ENCODE results near the gene CSPG4. TPM values are rescaled to one million over a fixed set of nuclear protein-coding genes. Genes with fewer than 3 reads are reported as not detected.
"Not testable (repeated sequence)": the region's sequence is repeated elsewhere in the genome, so short reads cannot be mapped to it uniquely, and the experiment has no call there.

CSPG4 gene
- total RNA-seq, 1 donor from 2014 or later = 15.6 TPM

DNA sequence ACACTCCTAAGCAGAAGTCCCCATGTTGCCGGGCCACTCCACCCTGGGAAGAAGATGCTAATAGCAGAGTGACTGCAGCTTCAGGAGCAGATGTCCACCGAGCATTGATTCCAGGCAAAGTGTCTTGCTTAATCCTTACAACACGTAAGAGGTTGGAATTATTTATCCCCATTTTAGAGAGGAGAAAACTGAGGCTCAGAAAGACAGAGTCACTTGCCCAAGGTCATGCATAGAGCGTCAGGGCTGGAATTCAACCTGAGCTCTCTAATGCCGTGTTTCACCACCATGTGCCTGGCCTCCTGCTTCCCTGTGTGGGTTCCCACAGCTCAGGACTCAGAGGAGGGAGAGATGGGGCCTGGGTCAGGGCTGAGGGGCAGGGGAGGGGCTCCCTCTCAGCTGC lies 7.3 kb downstream of the CSPG4 start:
- not testable (repeated sequence) for DNase-seq (ENCODE audit: extremely low read depth, low read depth, low spot score)

DNA sequence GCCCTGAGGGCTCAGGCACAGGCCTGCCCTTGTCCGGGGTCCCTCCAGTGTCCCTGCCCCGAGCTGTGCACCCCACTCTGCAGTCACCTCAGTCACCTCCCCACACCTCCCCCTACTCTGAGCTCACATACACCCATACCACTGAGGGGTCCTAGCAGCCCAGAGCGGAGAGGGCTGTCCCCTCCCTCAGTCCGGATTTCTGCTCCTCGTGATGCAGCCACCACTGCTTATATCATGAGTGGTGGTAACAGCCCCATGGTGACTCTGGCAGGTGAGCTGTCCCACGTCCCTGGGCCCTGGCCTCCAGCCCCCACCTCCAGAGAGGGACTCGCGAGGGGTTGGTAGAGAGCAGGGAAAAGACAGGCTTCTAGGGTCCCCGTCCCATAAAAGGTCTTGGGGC lies 8.0 kb downstream of the CSPG4 start:
- no peak for DNase-seq (ENCODE audit: extremely low read depth, low read depth, low spot score)

DNA sequence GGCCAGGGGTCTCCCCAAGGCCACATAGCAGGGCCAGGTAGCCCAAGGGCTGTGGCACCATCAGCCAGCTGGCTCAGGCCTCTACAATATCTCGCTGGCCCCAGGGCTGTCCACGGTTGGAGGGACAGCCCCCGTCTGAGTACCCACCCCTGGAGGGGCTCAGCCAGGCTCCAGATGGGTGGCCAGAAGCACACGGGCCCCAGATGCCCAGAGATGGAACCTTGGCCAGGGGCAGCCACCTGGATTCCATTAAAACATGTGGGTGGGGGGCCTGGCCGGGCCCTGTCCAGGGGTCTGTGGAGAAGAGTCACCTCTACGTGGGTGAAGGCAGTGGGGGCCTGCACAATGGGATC lies 8.4 kb downstream of the CSPG4 start:
- DNase-seq (ENCODE audit: extremely low read depth, low read depth, low spot score) = no peak

DNA sequence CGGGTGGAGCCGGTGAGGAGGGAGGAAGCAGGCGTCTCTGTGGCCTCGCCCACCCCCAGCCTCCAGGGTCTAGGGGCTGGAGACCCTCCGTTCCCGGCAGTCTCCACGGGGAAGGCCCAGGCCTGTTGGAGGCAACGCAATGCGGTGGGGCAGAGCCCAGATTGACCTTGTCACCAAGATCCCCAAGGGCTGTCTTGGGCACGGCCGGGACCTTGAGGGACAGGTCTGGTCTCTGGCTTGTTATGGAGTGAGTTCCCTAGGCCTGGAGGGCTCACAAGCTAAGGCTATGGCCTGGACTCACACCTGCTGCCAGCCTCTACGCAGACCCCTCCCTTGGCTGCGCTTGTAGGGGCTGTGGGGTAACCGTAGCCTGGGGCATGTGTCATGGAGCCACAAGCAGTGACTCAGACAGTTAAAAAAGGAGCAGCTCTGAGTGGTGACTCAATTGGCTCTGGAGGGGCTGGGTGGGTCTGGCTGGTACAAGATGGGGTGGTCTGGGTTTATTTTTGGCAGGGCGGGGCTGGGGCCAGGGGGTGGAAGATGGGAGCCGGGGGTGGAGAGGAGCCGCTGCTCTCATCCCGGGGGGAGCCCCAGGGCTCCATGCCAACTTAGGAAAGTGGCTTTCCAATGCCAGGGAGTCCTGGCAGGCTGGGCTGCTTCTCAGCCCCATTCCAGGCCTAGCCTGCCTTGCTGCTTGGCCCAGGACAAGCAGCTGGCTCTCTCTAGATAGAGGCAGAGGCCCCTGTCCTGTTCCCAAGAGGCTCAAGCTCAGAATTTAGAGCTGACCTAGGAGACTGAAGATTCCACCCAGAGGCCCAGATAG lies 9.0 kb downstream of the CSPG4 start:
- not testable (repeated sequence) for DNase-seq (ENCODE audit: extremely low read depth, low read depth, low spot score)

DNA sequence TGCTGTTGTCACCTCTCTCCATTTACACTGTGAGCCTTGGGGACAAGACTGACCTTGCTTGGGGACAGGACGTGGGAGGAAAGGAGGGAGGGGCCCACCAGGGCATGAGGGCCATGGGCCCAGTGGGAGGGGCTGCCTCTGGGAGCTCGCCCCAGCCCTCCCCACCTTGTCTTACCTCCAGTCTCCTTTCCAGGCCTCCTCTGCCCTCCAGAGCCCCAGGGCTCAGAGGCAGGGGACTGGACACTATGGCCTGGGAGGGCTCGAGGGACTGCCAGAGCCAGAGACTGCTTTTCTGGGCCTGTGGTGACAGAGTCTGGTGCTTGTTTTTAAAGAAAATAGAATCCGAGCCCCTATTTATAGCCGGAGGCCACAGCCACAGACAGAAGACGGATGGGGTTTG lies 10.2 kb downstream of the CSPG4 start:
- DNase-seq (ENCODE audit: extremely low read depth, low read depth, low spot score) = no peak

- not testable (repeated sequence) for DNase-seq (ENCODE audit: extremely low read depth, low read depth, low spot score)
Observed at GRCh38 chr15:75701071-75702003, 11.3 kb downstream of the CSPG4 start.

GRCh38 chr15:75699961-75700874 lies 12.4 kb downstream of the CSPG4 start:
- not testable (repeated sequence) for DNase-seq (ENCODE audit: extremely low read depth, low read depth, low spot score)

GRCh38 chr15:75699517-75699916 lies 13.1 kb downstream of the CSPG4 start:
- DNase-seq (ENCODE audit: extremely low read depth, low read depth, low spot score) = not testable (repeated sequence)

DNA sequence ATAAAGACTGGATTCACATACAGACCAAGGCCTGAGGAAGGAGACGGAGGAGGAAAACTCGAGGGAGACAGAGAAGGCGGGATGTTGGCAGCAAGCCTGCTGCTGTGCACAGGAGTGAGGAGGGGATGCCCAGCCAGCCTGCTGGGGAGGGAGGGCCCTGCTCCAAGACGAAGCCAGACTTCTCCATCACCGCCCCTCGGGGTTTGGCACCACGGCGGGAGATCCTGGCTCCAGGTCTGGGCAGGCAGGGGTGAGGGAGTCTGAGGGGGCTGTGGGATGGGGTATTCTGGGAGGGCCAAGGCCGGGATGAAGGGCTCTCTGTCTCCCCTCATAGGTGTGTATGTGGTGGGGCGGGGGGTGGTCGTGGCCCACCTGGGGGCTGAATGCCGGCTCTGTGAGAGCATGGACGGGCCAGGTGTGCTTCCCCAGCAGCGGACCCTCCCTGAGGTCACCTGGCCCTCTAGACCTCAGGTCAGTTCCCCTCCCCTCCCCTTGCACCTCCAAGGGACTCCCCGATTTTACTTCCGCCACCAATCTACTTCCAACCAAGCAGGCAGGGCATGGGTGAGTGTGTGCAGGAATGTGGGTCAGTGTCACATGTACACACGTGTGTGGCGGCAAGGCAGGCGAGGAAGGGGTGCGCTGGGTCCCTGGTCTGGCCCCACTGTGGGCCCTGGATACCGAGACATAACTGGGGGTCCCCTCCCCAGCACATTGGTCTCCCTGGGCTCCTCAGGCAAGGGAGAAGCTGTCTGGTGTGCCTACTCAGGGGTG lies 14.5 kb downstream of the CSPG4 start:
- DNase-seq (ENCODE audit: extremely low read depth, low read depth, low spot score) = not testable (repeated sequence)

- DNase-seq (ENCODE audit: extremely low read depth, low read depth, low spot score) = no peak
Observed at GRCh38 chr15:75697523-75697922, 15.1 kb downstream of the CSPG4 start.

DNA sequence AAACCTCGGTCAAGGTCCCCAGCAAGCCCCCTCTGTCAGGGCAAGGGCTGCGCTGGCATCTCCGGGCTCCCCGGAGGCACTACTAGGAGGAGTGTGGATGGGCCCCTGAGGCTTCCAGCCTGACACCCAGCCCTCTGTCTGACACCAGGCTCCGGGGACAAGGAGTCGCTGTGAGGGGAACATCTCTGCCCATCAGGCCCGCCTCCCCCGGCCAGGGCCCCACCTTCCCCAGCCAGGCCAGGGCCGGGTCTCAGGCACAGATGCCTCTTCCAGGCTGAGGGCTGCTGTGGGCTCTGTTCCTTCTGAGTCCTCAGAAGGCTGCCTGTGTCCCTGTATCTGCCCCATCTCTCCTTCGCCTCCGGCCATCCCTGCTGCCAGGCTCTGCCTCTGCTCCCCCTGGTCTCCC lies 15.8 kb downstream of the CSPG4 start:
- DNase-seq (ENCODE audit: extremely low read depth, low read depth, low spot score) = no peak

DNA sequence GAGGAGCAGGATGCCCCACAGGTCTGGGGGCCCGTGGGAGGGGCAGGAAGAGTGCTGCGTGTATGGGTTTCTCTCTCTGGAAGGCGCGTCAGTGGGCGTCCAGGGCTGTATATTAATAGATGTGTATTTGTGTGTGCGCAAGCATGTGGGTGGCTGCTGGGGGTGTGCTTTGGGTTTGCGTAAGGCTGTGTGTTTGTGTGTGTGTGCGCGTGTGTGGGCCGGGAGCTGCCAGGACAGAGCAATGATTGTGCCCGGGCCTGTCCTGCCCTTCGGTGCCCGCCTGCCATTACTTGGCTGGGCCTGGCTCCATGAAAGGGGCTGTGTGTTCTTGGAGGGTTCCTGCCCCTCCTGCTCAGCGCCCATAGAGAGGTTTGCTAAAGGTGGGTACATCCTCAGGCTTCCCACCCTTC lies 16.3 kb downstream of the CSPG4 start:
- no peak for DNase-seq (ENCODE audit: extremely low read depth, low read depth, low spot score)

DNA sequence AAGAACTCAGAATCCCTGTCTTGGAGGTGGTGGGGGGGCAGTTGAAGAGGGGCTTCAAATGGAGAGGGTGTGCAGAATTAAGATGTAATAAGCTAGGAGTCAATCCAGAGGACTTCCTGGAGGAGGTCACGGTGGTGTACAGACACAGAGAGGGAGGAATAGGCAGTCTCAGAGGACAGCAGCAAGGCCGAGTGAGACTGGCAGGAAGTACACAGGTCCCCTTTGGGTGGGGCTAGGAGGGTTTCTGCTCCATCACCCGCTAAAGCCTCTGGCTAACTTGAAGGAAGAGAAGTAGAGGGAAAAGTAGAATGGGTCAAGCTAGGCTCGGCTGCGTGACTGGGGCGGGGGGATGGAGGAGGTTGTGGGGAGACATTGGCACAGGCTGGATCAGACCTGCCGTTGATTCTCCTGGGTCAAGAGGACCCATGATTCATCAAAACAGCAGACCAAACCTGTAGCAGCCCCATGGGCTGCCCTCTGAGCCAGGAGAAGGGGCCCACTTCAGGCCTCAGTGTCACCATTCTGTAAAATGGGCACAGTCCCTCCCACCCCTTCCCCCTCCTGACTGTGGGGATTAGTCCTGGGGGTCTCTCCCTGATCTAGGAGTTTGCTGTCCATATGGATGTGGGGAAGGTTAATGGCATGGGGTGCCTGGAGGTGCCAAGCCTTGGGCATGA lies 16.9 kb downstream of the CSPG4 start:
- DNase-seq (ENCODE audit: extremely low read depth, low read depth, low spot score) = no peak

GRCh38 chr15:75695220-75695619 lies 17.4 kb downstream of the CSPG4 start:
- DNase-seq (ENCODE audit: extremely low read depth, low read depth, low spot score) = no peak

GRCh38 chr15:75694241-75695182 lies 18.1 kb downstream of the CSPG4 start:
- DNase-seq (ENCODE audit: extremely low read depth, low read depth, low spot score) = peak; percentile 51

- DNase-seq (ENCODE audit: extremely low read depth, low read depth, low spot score) = peak; percentile 44
Observed at GRCh38 chr15:75693501-75694240, 19.0 kb downstream of the CSPG4 start.

DNA sequence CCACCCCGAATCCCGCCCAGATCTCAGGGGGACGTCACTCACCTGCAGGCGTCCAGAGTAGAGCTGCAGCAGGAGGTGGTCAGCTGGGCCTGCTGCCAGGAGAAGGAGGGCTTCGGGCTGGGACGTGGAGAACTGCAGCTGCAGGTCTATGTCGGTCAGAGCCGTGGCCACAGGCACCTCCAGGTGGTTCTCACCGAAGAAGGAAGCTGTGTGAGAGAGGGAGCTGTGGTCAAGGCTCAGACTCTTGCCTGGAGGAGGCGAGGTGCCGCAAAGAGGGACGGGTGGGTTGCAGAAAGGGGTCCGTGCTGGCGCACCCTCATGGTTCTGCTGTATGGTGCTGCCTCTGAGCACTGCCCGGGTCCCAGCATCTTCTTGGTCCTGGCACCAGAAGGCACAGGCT lies 19.6 kb downstream of the CSPG4 start:
- DNase-seq (ENCODE audit: extremely low read depth, low read depth, low spot score) = not testable (repeated sequence)

- DNase-seq (ENCODE audit: extremely low read depth, low read depth, low spot score) = not testable (repeated sequence)
Observed at GRCh38 chr15:75692311-75692710, 20.3 kb downstream of the CSPG4 start.
